HepG2 (cell line): ENCODE data around the gene MOK.

Source experiments
- TF ChIP-seq, protein P1 (sequence below): sonication (generic); formaldehyde crosslinking; IDR thresholded peaks from 2 replicates; pipeline ENCODE4 v1.4.0; 2020; ENCODE audit warnings: missing genetic modification reagents
- TF ChIP-seq, protein P2 (sequence below): IDR thresholded peaks from 2 replicates; pipeline ENCODE4 v1.6.1; 2012; ENCODE audit warnings: low read length, improper control_type of control experiment

DNA sequence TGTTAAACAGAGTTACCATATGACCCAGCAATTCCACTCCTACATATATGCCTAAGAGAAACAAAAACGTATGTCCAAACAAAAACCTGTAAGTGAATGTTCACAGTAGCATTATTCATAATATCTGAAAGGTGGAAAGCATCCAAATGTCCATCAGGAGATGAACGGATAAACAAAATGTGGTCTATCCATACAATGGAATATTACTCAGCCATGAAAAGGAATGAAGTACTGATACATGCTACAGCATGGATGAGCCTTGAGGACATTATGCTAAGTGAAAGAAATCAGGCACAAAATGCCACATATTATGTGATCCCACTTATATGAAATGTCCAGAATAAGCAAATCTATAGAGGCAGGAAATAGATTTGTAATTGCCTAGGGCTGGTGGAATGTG, 16.8 kb downstream of the MOK start:
- TF ChIP-seq, protein P1, sequence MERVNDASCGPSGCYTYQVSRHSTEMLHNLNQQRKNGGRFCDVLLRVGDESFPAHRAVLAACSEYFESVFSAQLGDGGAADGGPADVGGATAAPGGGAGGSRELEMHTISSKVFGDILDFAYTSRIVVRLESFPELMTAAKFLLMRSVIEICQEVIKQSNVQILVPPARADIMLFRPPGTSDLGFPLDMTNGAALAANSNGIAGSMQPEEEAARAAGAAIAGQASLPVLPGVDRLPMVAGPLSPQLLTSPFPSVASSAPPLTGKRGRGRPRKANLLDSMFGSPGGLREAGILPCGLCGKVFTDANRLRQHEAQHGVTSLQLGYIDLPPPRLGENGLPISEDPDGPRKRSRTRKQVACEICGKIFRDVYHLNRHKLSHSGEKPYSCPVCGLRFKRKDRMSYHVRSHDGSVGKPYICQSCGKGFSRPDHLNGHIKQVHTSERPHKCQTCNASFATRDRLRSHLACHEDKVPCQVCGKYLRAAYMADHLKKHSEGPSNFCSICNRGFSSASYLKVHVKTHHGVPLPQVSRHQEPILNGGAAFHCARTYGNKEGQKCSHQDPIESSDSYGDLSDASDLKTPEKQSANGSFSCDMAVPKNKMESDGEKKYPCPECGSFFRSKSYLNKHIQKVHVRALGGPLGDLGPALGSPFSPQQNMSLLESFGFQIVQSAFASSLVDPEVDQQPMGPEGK (CRISPR knock-in tag) = no peak
- TF ChIP-seq, protein P2, sequence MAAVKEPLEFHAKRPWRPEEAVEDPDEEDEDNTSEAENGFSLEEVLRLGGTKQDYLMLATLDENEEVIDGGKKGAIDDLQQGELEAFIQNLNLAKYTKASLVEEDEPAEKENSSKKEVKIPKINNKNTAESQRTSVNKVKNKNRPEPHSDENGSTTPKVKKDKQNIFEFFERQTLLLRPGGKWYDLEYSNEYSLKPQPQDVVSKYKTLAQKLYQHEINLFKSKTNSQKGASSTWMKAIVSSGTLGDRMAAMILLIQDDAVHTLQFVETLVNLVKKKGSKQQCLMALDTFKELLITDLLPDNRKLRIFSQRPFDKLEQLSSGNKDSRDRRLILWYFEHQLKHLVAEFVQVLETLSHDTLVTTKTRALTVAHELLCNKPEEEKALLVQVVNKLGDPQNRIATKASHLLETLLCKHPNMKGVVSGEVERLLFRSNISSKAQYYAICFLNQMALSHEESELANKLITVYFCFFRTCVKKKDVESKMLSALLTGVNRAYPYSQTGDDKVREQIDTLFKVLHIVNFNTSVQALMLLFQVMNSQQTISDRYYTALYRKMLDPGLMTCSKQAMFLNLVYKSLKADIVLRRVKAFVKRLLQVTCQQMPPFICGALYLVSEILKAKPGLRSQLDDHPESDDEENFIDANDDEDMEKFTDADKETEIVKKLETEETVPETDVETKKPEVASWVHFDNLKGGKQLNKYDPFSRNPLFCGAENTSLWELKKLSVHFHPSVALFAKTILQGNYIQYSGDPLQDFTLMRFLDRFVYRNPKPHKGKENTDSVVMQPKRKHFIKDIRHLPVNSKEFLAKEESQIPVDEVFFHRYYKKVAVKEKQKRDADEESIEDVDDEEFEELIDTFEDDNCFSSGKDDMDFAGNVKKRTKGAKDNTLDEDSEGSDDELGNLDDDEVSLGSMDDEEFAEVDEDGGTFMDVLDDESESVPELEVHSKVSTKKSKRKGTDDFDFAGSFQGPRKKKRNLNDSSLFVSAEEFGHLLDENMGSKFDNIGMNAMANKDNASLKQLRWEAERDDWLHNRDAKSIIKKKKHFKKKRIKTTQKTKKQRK = no peak
